ENCODE measurements around the gene HOMER1.

HOMER1 gene

GRCh38 chr5:79514391-79515105 is 614 bp upstream of the HOMER1 start:
- Histone ChIP-seq H3K36me3 (ENCODE audit: control insufficient read depth, low read depth, low read length) (no peaks in the 10 kb centered on the region), H3K4me1 (ENCODE audit: control insufficient read depth, low read depth, low read length) (peaks cover 18% of the 10 kb centered on the region), H3K9ac (ENCODE audit: low read length) (peak overlapping the region; percentile 83), H3K27ac (ENCODE audit: low read length) (peak overlapping the region; percentile 81), H3K4me3 (ENCODE audit: low read length) (peak overlapping the region; percentile 75), H3K27me3 (ENCODE audit: control insufficient read depth, insufficient read depth, low read length) (peaks cover 13% of the 10 kb centered on the region), H3K9me3 (ENCODE audit: control insufficient read depth, low read depth, low read length) (no peaks in the 10 kb centered on the region)

- peak overlapping the region; percentile 75 for H3K4me3 ChIP-seq (ENCODE audit: low read length)
- H3K27me3 ChIP-seq (ENCODE audit: control insufficient read depth, insufficient read depth, low read length): peaks cover 13% of the 10 kb centered on the region
- no peaks in the 10 kb centered on the region for H3K9me3 ChIP-seq (ENCODE audit: control insufficient read depth, low read depth, low read length)
- peak overlapping the region; percentile 61 for H3K27ac ChIP-seq (ENCODE audit: low read length)
- H3K9ac ChIP-seq (ENCODE audit: low read length): peak overlapping the region; percentile 83
- H3K4me1 ChIP-seq (ENCODE audit: control insufficient read depth, low read depth, low read length): peaks cover 22% of the 10 kb centered on the region
- no peaks in the 10 kb centered on the region for H3K36me3 ChIP-seq (ENCODE audit: control insufficient read depth, low read depth, low read length)
Observed at GRCh38 chr5:79513308-79513703, 628 bp downstream of the HOMER1 start.

- Histone ChIP-seq H3K27ac (ENCODE audit: low read length) (peak overlapping the region; percentile 61), H3K9me3 (ENCODE audit: control insufficient read depth, low read depth, low read length) (no peaks in the 10 kb centered on the region)
Observed at GRCh38 chr5:79512471-79513307, 1.2 kb downstream of the HOMER1 start.

GRCh38 chr5:79512049-79512448 is 1.9 kb downstream of the HOMER1 start:
- no peaks in the 10 kb centered on the region for H3K9me3 ChIP-seq (ENCODE audit: control insufficient read depth, low read depth, low read length)
- H3K9ac ChIP-seq (ENCODE audit: low read length): peak overlapping the region; percentile 83
- peaks cover 27% of the 10 kb centered on the region for H3K4me1 ChIP-seq (ENCODE audit: control insufficient read depth, low read depth, low read length)
- H3K4me3 ChIP-seq (ENCODE audit: low read length): peak overlapping the region; percentile 75
- no peak overlapping the region for H3K27ac ChIP-seq (ENCODE audit: low read length)
- H3K27me3 ChIP-seq (ENCODE audit: control insufficient read depth, insufficient read depth, low read length): peaks cover 13% of the 10 kb centered on the region
- H3K36me3 ChIP-seq (ENCODE audit: control insufficient read depth, low read depth, low read length): no peaks in the 10 kb centered on the region

More at GRCh38 chr5:79512471-79513307, 1.2 kb downstream of the HOMER1 start:
- H3K4me1 ChIP-seq (ENCODE audit: control insufficient read depth, low read depth, low read length): peaks cover 27% of the 10 kb centered on the region
- H3K4me3 ChIP-seq (ENCODE audit: low read length): peak overlapping the region; percentile 75
- no peaks in the 10 kb centered on the region for H3K36me3 ChIP-seq (ENCODE audit: control insufficient read depth, low read depth, low read length)
- H3K27me3 ChIP-seq (ENCODE audit: control insufficient read depth, insufficient read depth, low read length): peaks cover 13% of the 10 kb centered on the region
- peak overlapping the region; percentile 83 for H3K9ac ChIP-seq (ENCODE audit: low read length)

GRCh38 chr5:79510638-79511037 is 3.3 kb downstream of the HOMER1 start:
- H3K9me3 ChIP-seq (ENCODE audit: control insufficient read depth, low read depth, low read length): no peaks in the 10 kb centered on the region
- no peak overlapping the region for H3K9ac ChIP-seq (ENCODE audit: low read length)
- H3K4me1 ChIP-seq (ENCODE audit: control insufficient read depth, low read depth, low read length): peaks cover 27% of the 10 kb centered on the region
- H3K27me3 ChIP-seq (ENCODE audit: control insufficient read depth, insufficient read depth, low read length): peaks cover 13% of the 10 kb centered on the region
- H3K36me3 ChIP-seq (ENCODE audit: control insufficient read depth, low read depth, low read length): no peaks in the 10 kb centered on the region
- H3K27ac ChIP-seq (ENCODE audit: low read length): no peak overlapping the region
- H3K4me3 ChIP-seq (ENCODE audit: low read length): peak overlapping the region; percentile 75

- H3K27me3 ChIP-seq (ENCODE audit: control insufficient read depth, insufficient read depth, low read length): peaks cover 13% of the 10 kb centered on the region
- H3K9ac ChIP-seq (ENCODE audit: low read length): no peak overlapping the region
- H3K27ac ChIP-seq (ENCODE audit: low read length): no peak overlapping the region
- peaks cover 28% of the 10 kb centered on the region for H3K4me1 ChIP-seq (ENCODE audit: control insufficient read depth, low read depth, low read length)
- H3K36me3 ChIP-seq (ENCODE audit: control insufficient read depth, low read depth, low read length): no peaks in the 10 kb centered on the region
- H3K9me3 ChIP-seq (ENCODE audit: control insufficient read depth, low read depth, low read length): no peaks in the 10 kb centered on the region
- no peak overlapping the region for H3K4me3 ChIP-seq (ENCODE audit: low read length)
Observed at GRCh38 chr5:79509244-79509885, 4.6 kb downstream of the HOMER1 start.

GRCh38 chr5:79508794-79509193 is 5.1 kb downstream of the HOMER1 start:
- H3K9me3 ChIP-seq (ENCODE audit: control insufficient read depth, low read depth, low read length): no peaks in the 10 kb centered on the region
- no peak overlapping the region for H3K27ac ChIP-seq (ENCODE audit: low read length)
- H3K4me1 ChIP-seq (ENCODE audit: control insufficient read depth, low read depth, low read length): peaks cover 33% of the 10 kb centered on the region
- H3K9ac ChIP-seq (ENCODE audit: low read length): no peak overlapping the region
- no peak overlapping the region for H3K4me3 ChIP-seq (ENCODE audit: low read length)
- H3K27me3 ChIP-seq (ENCODE audit: control insufficient read depth, insufficient read depth, low read length): peaks cover 13% of the 10 kb centered on the region
- no peaks in the 10 kb centered on the region for H3K36me3 ChIP-seq (ENCODE audit: control insufficient read depth, low read depth, low read length)

- Histone ChIP-seq H3K4me1 (ENCODE audit: control insufficient read depth, low read depth, low read length) (peaks cover 33% of the 10 kb centered on the region), H3K27me3 (ENCODE audit: control insufficient read depth, insufficient read depth, low read length) (peaks cover 13% of the 10 kb centered on the region), H3K9ac (ENCODE audit: low read length) (no peak overlapping the region), H3K36me3 (ENCODE audit: control insufficient read depth, low read depth, low read length) (no peaks in the 10 kb centered on the region), H3K4me3 (ENCODE audit: low read length) (no peak overlapping the region), H3K9me3 (ENCODE audit: control insufficient read depth, low read depth, low read length) (no peaks in the 10 kb centered on the region), H3K27ac (ENCODE audit: low read length) (no peak overlapping the region)
Observed at GRCh38 chr5:79508354-79508753, 5.6 kb downstream of the HOMER1 start.

DNA sequence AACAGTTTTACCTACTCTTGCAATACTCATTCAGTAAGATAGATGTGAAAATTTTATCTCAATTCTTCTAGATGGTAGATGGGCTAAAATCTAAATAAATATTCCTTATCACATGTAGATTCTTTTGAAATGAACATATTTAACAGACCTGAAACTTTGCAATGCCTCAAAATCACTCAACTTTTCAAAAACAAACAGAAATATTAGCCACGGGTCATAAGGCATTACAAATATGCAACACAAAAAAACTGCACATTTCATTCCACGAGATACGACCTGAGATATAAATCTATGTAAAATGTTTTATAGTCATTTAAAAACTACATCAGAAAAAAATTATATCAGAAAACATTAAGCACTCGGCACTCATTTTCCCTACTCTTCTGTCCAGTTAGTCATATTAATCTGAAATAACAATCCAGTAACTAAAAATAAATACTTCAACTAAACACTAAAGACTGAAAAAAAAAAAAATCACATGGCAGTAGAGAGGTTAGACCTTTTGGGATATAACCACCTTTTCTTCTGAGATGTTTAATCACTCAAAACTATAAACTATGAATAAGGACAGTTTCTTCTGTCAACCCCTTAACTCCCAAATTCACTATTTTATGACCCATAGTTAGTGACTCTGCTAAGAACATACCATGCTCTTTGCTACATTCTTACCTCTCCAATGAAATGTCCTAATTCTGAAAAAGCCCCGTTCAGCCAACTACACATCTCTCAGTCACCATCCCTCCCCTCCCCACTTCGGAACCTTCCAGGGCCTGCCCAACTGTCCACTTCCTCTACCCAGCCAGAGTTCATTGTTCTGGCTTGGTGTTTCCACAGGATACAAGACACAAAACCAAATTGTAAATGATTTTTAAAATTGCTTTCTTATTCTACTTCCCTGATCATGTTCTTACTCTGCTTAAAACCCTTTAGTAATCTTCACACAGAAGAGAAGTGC is 6.4 kb downstream of the HOMER1 start:
- Histone ChIP-seq H3K27me3 (ENCODE audit: control insufficient read depth, insufficient read depth, low read length) (peaks cover 13% of the 10 kb centered on the region), H3K36me3 (ENCODE audit: control insufficient read depth, low read depth, low read length) (no peaks in the 10 kb centered on the region), H3K4me1 (ENCODE audit: control insufficient read depth, low read depth, low read length) (peaks cover 33% of the 10 kb centered on the region), H3K4me3 (ENCODE audit: low read length) (no peak overlapping the region), H3K9me3 (ENCODE audit: control insufficient read depth, low read depth, low read length) (no peaks in the 10 kb centered on the region), H3K9ac (ENCODE audit: low read length) (no peak overlapping the region), H3K27ac (ENCODE audit: low read length) (no peak overlapping the region)

GRCh38 chr5:79505138-79505537 is 8.8 kb downstream of the HOMER1 start:
- H3K4me1 ChIP-seq (ENCODE audit: control insufficient read depth, low read depth, low read length): peaks cover 24% of the 10 kb centered on the region

More at GRCh38 chr5:79505138-79505537, 8.8 kb downstream of the HOMER1 start:
- H3K27ac ChIP-seq (ENCODE audit: low read length): no peak overlapping the region
- no peaks in the 10 kb centered on the region for H3K36me3 ChIP-seq (ENCODE audit: control insufficient read depth, low read depth, low read length)
- no peaks in the 10 kb centered on the region for H3K9me3 ChIP-seq (ENCODE audit: control insufficient read depth, low read depth, low read length)
- no peaks in the 10 kb centered on the region for H3K27me3 ChIP-seq (ENCODE audit: control insufficient read depth, insufficient read depth, low read length)
- H3K9ac ChIP-seq (ENCODE audit: low read length): no peak overlapping the region
- H3K4me3 ChIP-seq (ENCODE audit: low read length): no peak overlapping the region

All from iPS-18a (cell line).